HG03097 (cell line): ENCODE data around the gene TXN.
"Not testable (repeated sequence)": the region's sequence is repeated elsewhere in the genome, so short reads cannot be mapped to it uniquely, and the experiment has no call there.

ENCODE experiments used
- ATAC-seq: cut with Tn5 transposase; IDR thresholded peaks from one replicate; pipeline ENCODE4 v1.9.1; 2021; ENCODE audit not compliant: unreplicated experiment, low FRiP score

TXN gene

GRCh38 chr9:110257956-110258355 lies 1.6 kb upstream of the TXN start:
- no peak for ATAC-seq

GRCh38 chr9:110257097-110257841 lies 962 bp upstream of the TXN start:
- ATAC-seq, result no peak

GRCh38 chr9:110255463-110256379 lies 586 bp downstream of the TXN start:
- ATAC-seq, result peak; percentile 24

GRCh38 chr9:110255034-110255462 lies 1.3 kb downstream of the TXN start:
- no peak for ATAC-seq

- no peak for ATAC-seq
Observed at GRCh38 chr9:110254500-110254899, 1.8 kb downstream of the TXN start.

GRCh38 chr9:110252509-110253139 lies 3.7 kb downstream of the TXN start:
- no peak for ATAC-seq

- not testable (repeated sequence) for ATAC-seq
Observed at GRCh38 chr9:110251770-110252169, 4.5 kb downstream of the TXN start.

GRCh38 chr9:110251212-110251611 lies 5.1 kb downstream of the TXN start:
- no peak for ATAC-seq

GRCh38 chr9:110249603-110250002 lies 6.7 kb downstream of the TXN start:
- ATAC-seq, result no peak

GRCh38 chr9:110248361-110248760 lies 7.9 kb downstream of the TXN start:
- no peak for ATAC-seq

GRCh38 chr9:110246214-110246613 lies 10.1 kb downstream of the TXN start:
- ATAC-seq, result no peak

- no peak for ATAC-seq
Observed at GRCh38 chr9:110244616-110245015, 11.7 kb downstream of the TXN start.

GRCh38 chr9:110241858-110242321 lies 14.4 kb downstream of the TXN start:
- no peak for ATAC-seq

GRCh38 chr9:110241260-110241857 lies 14.9 kb downstream of the TXN start:
- no peak for ATAC-seq

- no peak for ATAC-seq
Observed at GRCh38 chr9:110240198-110240597, 16.1 kb downstream of the TXN start.

GRCh38 chr9:110228321-110228720 lies 28.0 kb downstream of the TXN start:
- ATAC-seq, result no peak

GRCh38 chr9:110224583-110224982 lies 31.7 kb downstream of the TXN start:
- no peak for ATAC-seq

GRCh38 chr9:110220809-110221208 lies 35.5 kb downstream of the TXN start:
- ATAC-seq, result no peak

- no peak for ATAC-seq
Observed at GRCh38 chr9:110217656-110218099, 38.6 kb downstream of the TXN start.

GRCh38 chr9:110214586-110215355 lies 41.5 kb downstream of the TXN start:
- ATAC-seq, result no peak
